Measurements from ENCODE around the gene CD70.
A peak's percentile ranks its signal among the peaks of the same experiment; 100 is the strongest.
"Not testable (repeated sequence)": the region's sequence is repeated elsewhere in the genome, so short reads cannot be mapped to it uniquely, and the experiment has no call there.

Gene CD70

DNA sequence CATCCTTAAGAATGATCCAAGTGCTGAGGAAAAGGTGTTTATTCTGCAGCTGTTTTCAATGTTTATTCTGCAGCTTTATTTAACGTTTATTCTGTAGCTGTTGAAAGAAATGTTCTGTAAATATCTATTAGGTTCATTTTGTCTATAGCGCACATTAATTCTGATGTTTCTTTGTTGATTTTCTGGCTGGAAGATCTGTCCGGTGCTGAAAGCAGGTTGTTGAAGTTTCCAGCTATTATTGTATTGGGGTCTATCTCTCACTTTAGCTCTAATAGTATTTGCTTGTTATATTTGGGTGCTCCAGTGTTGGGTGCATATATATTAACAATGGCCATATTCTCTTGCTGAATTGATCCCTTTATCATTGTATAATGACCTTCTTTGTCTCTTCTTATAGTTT is 20.2 kb downstream of the CD70 start:
- DNase-seq (ENCODE audit: low read depth in 2 of 2), result no peak

DNA sequence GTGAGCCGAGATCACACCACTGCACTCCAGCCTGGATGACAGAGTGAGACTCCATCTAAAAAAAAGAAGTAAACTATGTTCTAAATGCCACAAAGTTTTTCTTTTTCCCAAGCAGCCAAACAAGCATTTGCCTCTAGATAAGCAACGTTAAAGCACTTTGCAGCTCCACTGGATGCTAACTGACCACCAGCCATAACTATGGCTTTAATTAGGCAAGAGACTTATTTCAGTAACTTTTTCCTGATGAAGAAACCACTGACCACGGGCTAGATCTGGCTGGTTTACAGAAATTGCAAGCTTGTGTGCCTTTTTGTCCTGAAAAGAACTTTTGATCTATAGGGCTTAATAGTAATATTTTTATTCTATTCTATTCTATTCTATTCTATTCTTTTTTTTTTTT is 22.1 kb downstream of the CD70 start:
- DNase-seq (ENCODE audit: low read depth in 2 of 2), result no peak

DNA sequence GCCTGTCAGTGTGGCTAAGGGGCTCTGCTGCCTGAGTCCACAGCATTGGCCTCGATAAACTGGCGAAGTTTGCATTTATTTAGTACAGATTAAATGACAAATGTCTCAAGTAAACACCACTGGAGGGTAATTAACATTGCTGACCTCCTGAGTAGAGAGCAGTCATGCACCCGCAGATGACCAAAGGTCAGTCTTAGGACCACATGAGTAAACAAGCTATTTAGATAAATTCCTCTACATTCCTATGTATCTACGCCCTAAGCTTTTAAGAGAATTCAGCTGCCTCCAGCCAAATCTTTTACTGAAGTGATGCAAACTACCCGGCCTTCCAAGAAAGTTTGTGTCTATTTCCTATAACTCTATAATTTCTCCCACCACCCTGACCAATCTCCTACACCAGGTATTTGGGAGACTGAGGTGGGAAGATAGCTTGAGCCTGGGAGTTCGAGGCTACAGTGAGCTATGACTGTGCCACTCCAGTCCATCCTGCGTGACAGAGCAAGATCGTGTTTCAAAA is 22.9 kb downstream of the CD70 start:
- DNase-seq (ENCODE audit: low read depth in 2 of 2), result no peak

DNA sequence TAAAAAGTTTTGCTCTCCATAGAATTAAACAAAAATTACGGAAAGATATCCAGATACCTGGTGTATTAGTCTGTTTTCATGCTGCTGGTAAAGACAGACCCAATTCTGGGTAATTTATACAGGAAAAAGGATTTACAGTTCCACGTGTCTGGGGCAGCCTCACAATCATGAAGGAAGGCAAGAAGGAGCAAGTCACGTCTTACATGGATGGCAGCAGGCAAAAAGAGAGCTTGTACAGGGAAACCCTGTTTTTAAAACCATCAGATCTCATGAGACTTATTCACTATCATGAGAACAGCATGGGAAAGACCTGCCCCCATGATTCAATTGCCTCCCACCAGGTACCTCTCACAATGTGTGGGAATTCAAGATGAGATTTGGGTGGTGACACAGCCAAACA is 24.2 kb downstream of the CD70 start:
- DNase-seq (ENCODE audit: low read depth in 2 of 2), result not testable (repeated sequence)

DNA sequence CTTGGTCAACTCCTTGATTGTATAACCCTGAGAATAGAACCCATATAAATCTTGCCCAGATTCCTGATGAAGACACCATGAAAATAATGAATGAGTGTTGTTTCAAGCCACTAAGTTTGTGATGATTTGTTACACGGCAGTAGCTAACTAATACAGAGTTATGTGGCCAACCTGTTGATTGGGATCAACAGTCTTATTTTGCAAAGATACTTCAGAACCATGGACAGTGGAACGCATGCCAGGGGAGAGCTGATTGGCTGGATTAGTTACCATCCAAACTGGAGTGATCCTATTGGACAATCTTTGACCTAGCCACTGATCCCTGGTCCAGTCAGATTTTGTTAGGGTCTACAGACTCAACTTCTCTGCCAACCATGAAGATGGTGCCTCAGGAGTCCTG is 26.6 kb downstream of the CD70 start:
- DNase-seq (ENCODE audit: low read depth in 2 of 2), result no peak

DNA sequence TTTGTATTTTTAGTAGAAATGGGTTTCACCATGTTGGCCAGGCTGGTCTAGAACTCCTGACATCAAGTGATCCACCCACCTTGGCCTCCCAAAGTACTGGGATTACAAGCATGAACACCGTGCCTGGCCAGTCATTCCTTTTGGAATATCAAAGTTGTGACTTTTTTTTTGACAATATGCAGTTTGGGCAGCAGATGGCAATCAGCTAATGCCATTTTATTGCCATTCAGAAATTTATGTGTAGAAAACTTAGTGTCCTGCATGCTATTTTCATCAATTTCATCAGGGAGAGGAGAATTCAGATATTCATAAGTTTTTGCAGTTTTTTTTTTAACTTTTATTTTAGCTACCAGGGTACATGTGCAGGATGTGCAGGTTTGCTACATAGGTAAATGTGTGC is 28.5 kb downstream of the CD70 start:
- DNase-seq (ENCODE audit: low read depth in 2 of 2), result not testable (repeated sequence)

DNA sequence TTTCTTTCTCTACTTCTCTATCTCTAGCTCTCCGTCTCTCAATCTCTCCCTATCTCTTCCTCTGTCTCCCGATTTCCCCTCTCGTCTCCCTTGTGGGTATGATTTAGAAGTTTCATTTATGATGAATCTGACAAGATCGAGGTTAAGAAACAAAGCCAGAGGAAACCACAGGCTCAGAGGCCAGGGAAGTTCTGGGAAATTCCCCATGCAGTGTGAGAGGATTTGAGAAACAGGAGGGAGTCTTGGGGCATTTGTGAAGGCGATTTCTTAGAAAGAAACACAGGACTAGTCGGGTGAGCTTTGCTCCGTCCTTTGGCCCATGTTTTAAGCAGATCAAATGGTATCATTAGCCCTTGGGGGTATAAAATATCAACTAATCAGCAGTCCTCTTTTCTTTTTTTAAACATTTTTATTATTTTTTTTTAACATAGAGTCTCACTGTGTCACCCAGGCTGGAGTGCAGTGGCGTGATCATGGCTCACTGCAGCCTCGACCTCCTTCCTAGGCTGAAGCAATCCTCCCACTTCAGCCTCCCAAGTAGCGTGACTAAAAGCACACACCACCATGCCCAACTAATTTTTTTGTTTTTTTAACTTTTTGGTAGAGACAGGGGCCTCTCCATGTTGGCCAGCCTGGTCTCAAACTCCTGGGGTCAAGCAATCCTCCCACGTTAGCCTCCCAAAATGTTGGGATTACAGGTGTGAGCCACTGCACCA is 34.3 kb downstream of the CD70 start:
- DNase-seq (ENCODE audit: low read depth in 2 of 2), result no peak

DNA sequence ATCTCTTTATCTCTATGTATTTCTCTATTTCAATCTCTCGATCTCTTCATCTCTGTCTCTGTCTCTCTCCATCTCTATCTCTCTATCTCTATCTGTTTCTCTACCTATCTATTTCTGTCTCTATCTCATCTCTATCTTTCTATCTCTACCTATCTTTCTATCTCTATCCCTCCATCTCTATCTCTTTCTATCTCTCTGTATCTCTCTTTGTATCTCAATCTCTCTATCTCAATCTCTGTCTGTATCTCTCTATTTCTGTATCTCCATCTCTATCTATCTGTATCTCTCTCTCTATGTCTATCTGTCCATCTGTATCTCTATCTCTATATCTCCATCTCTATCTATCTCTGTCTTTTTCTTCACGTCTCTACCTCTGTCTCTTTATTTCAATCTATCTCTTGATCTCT is 34.9 kb downstream of the CD70 start:
- DNase-seq (ENCODE audit: low read depth in 2 of 2), result no peak

DNA sequence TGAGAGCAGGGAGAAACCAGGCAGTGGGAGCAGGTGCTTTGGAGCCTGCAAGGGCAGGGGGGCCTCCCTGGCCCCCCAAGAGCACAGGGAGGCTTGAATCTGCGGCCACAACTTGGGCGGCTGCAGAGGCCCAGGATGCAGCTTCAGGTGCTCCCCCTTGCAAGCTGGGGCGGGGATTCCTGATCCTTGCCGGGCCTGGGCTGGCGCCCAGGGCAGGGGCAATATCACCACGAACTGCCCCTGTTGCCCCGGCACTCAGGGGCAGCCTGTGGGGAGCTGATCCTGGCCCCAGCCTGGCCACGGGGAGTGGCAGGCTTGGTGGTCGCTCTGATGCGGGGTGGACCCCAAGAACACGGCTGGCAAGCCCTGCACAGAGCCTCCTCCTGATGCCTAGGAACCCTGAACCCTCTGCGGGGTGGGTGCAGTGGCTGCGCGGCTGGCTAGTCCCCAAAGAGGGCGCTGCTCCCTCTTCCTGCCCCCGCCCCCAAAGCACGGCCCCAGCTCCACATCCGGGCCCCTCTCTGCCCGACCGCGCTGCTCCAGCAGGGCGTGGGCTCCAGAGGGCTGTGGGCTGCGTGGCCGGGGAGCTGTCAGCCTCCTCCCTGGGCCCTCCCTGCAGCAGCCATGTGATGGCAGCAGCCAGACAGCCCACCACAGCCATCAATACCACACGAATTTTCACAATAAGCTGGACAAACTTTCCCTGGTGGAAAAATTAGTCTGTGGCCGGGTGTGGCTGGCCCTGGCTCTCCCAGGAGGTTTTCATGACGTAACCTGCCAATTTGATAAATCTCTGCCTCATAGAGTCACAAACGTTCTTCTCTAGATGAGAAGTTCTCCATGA is 39.1 kb downstream of the CD70 start:
- DNase-seq (ENCODE audit: low read depth in 2 of 2), result peak; percentile 18 to 43

DNA sequence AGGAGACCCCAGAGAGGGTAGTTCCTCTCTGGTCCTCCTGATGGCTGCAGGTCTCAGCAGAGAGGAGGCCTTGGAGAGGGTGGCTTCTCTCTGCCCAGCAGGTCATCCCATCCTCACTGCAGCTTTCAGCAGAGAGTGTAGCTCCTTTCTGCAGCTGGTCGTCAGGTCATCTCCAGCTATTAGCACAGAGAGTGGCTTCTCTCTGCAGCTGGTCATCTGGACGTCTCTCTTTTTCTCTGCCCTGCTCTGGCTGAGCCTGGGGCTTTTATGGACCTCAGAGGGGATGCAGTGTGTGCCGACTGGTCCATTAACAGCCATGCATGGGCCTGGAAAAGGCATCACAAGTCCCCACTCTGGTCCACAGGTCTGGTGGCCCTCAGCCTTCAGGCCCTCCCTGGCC is 39.9 kb downstream of the CD70 start:
- DNase-seq (ENCODE audit: low read depth in 2 of 2), result no peak

DNA sequence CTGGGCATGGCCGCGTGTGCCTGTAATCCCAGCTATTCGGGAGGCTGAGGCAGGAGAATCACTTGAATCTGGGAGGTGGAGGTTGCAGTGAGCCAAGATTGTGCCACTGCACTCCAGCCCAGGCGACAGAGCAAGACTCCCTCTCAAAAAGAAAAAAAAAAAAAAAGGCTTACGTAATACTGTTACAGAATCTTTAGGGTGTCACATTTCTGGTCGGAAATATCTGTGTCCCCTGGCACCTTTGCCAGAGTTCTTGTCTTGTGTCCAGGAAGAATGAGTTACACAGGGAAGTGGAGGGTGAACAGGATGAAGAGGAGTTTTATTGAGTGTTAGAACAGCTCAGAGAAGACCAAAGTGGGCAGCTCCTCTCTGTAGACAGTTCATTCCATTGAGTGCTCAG is 40.3 kb downstream of the CD70 start:
- DNase-seq (ENCODE audit: low read depth in 2 of 2), result not testable (repeated sequence)

DNA sequence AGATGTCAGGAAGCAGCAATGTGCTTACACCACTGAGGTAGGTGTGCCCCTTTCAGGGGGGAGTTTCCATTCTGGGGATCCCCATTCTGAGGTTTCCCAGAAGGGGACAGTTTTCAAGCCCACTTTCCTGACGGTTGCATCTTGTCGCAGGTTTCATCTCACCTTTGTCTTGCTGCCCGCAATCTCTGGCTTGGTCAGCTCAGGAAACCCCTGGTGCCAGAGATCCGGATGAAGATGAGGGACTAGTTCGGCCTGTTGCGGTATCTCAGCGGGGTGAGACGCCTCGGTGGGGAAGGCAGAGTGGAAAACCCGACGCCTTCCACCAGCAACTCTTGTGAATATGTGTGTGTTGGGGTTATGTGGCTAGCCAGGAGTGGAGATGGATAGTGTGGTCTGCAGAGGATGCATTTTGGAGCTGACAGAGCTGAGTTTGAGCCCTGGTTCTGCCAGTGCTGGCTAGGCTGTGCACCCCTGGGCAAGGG is 47.0 kb downstream of the CD70 start:
- DNase-seq (ENCODE audit: low read depth in 2 of 2), result no peak

DNA sequence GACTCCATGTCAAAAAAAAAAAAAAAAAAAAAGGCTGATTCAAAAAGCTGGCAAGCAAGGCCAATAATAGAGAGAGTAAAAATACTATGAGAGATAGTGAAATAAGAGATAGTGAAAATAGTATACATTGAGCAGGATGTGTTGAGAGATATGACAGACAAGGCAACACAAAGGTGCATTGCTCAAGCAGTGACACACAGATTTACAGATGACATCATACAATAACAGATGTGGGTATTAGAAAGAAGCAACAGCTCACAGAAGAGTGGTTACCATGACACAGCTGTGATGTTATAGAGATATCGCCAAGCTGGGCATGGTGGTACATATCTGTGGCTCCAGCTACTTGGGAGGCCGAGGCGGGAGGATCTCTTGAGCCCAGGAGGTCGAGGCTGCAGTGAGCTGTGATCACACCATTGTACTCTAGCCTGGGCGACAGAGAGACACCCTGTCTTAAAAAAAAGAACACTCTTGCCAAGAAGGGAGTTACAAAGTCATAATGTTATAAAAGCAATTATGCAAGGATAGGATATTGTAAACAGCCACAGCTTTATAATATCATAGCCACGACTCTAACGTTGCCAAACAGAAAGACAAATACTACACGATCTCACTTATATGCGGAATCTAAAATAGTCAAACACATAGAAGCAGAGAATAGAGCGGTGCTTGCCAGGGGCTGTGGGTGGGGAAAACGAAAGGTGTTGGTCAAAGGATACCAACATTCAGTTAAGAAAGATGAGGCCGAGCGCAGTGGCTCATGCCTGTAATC is 49.8 kb downstream of the CD70 start:
- no peak for DNase-seq (ENCODE audit: low read depth in 2 of 2)

DNA sequence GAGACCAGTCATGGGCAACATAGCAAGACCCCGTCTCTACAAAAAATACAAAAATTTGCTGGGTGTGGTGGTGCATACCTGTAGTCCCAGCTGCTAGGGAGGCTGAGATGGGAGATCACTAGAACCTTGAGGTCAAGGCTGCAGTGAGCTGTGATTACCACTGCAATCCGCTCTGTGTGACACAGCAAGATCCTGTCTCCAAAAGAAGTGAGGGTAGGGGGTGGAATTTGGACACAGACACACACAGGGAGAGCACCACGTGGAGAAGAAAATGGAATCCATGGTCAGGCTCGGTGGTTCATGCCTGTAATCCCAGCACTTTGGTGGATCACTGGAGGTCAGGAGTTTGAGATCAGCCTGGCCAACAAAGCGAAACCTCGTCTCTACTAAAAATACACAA is 51.4 kb downstream of the CD70 start:
- no peak for DNase-seq (ENCODE audit: low read depth in 2 of 2)

All from stimulated activated CD4-positive, alpha-beta T cell treated with anti-CD3 and anti-CD28 coated beads, Interleukin-12 subunit alpha, Interleukin-12 subunit beta, amount 100 ng/mL, for 24 hours (primary cell).